Keratinocyte (primary cell): ENCODE measurements around the gene TMEM33.

ENCODE experiments used
- CTCF ChIP-seq, 3 experiments: IDR thresholded peaks in 1 of 3; conservative IDR thresholded peaks in 1 of 3; optimal IDR thresholded peaks in 1 of 3; 2 replicates in 2 of 3; 3 replicates in 1 of 3; pipeline versions ENCODE3 to v1.5.1; 2011; ENCODE audit warnings: low read length in 3 of 3, mild to moderate bottlenecking in 3 of 3, moderate library complexity in 2 of 3, control low read depth in 1 of 3, inconsistent platforms in 1 of 3; ENCODE audit not compliant: insufficient read depth in 2 of 3; ENCODE audit errors: extremely low read depth in 1 of 3
- EZH2 ChIP-seq: IDR thresholded peaks from one replicate; pipeline ENCODE4 v1.6.1; 2012; ENCODE audit warnings: inconsistent platforms, mild to moderate bottlenecking, low read length, moderate library complexity

- no peak for TF ChIP-seq CTCF (optimal IDR thresholded peaks at IDR 0.05 in 1 of 3, IDR thresholded peaks at IDR 0.05 in 1 of 3, conservative IDR thresholded peaks at IDR 0.05 in 1 of 3; ENCODE audit: extremely low read depth in 1 of 3, insufficient read depth in 2 of 3, low read length in 3 of 3)
- TF ChIP-seq EZH2 = no peak
Observed at GRCh38 chr4:41890085-41890484, 45.1 kb upstream of the TMEM33 start.
